HepG2 (cell line): ENCODE measurements around the gene LRBA. TPM values are rescaled to one million over a fixed set of nuclear protein-coding genes. Genes with fewer than 3 reads are reported as not detected.
A peak's percentile ranks its signal among the peaks of the same experiment; 100 is the strongest.

ENCODE experiments used
- ASH2L ChIP-seq: fragments of 300-600, 200-600 bp; sonication (generic); IDR thresholded peaks from 2 replicates; pipeline ENCODE4 v1.7.0; 2017; ENCODE audit warnings: low read depth, mild to moderate bottlenecking, moderate library complexity, mixed read lengths, low read length; ENCODE audit not compliant: insufficient read length
- KMT2A ChIP-seq: sonication (generic); formaldehyde crosslinking; IDR thresholded peaks from 2 replicates; pipeline ENCODE4 v1.4.0; 2020; ENCODE audit warnings: missing genetic modification reagents
- NFE2 ChIP-seq: sonication (generic); formaldehyde crosslinking; IDR thresholded peaks from 2 replicates; pipeline ENCODE4 v1.4.0; 2020; ENCODE audit warnings: missing genetic modification reagents
- SIN3B ChIP-seq: fragments of 150-350 bp; IDR thresholded peaks from 2 replicates; pipeline ENCODE4 v1.6.1; 2014; ENCODE audit warnings: low read length
- SMAD1 ChIP-seq: sonication (generic); formaldehyde crosslinking; IDR thresholded peaks from 2 replicates; pipeline ENCODE4 v1.4.0; 2020; ENCODE audit warnings: missing genetic modification reagents, low read depth, mild to moderate bottlenecking, borderline replicate concordance
- ZBTB7B ChIP-seq: sonication (generic); formaldehyde crosslinking; IDR thresholded peaks from 2 replicates; pipeline ENCODE4 v1.4.0; 2020; ENCODE audit warnings: missing genetic modification reagents
- ZFP37 ChIP-seq: sonication (generic); formaldehyde crosslinking; IDR thresholded peaks from 2 replicates; pipeline ENCODE4 v1.4.0; 2020; ENCODE audit warnings: missing genetic modification reagents, borderline replicate concordance
- ZHX1 ChIP-seq: sonication (generic); formaldehyde crosslinking; IDR thresholded peaks from 2 replicates; pipeline ENCODE4 v1.8.1; 2022; ENCODE audit warnings: low read depth, mild to moderate bottlenecking, missing genetic modification reagents
- ZNF142 ChIP-seq: sonication (generic); formaldehyde crosslinking; IDR thresholded peaks from 2 replicates; pipeline ENCODE4 v1.4.0; 2020; ENCODE audit warnings: missing genetic modification reagents
- ZNF18 ChIP-seq: sonication (generic); formaldehyde crosslinking; IDR thresholded peaks from 2 replicates; pipeline ENCODE4 v1.8.0; 2022; ENCODE audit warnings: mild to moderate bottlenecking, missing genetic modification reagents; ENCODE audit not compliant: insufficient replicate concordance
- ZNF251 ChIP-seq: sonication (generic); formaldehyde crosslinking; IDR thresholded peaks from 2 replicates; pipeline ENCODE4 v1.9.0; 2021; ENCODE audit warnings: mild to moderate bottlenecking, missing genetic modification reagents
- ZNF260 ChIP-seq: sonication (generic); formaldehyde crosslinking; IDR thresholded peaks from 2 replicates; pipeline ENCODE4 v1.4.0; 2020; ENCODE audit warnings: missing genetic modification reagents, low read depth, mild to moderate bottlenecking, borderline replicate concordance
- ZNF687 ChIP-seq: sonication (generic); formaldehyde crosslinking; IDR thresholded peaks from 2 replicates; pipeline ENCODE4 v1.5.1; 2020; ENCODE audit warnings: mild to moderate bottlenecking, missing genetic modification reagents, moderate library complexity
- polyA plus RNA-seq, 8 experiments: library from polyadenylated mRNA; depleted of rRNA in 3 of 8; stranded (reverse) in 7 of 8; unstranded in 1 of 8; fragments of >200 nt; fragmentation: Illumina TruSeq in 4 of 8; extraction: Trizol in 4 of 8; gene quantifications; 2 replicates each; pipeline versions ENCODE4 v1.2.1 to v1.2.3, GENCODE V29; 2011 to 2016; ENCODE audit warnings: low read depth in 4 of 8, missing spikeins in 1 of 8, mixed read lengths in 1 of 8; ENCODE audit not compliant: insufficient read depth in 1 of 8
- total RNA-seq, 5 experiments: library from RNA; depleted of rRNA; stranded (reverse); fragments of >200 nt; fragmentation: Illumina TruSeq; extraction: Trizol; gene quantifications; 2 replicates each; pipeline ENCODE4 v1.2.3, GENCODE V29; 2016; ENCODE audit warnings: low read depth in 1 of 5

Gene LRBA
- total and polyA plus RNA-seq, 2 of the 13 experiments (the other 11 are each of a cell fraction or from before 2014, with no cell fraction given) = 21.0 to 37.2 TPM

GRCh38 chr4:151015459-151016347, 619 bp upstream of the LRBA start (continued):
- TF ChIP-seq ZNF142 (no peak), ZNF687 (peak; percentile 90), ZBTB7B (CRISPR knock-in tag) (no peak), ZNF260 (CRISPR knock-in tag) (no peak), ASH2L (peak; percentile 44), ZHX1 (CRISPR knock-in tag) (peak; percentile 38; the same call in 1 of the 2 replicates), SIN3B (0 out of 2 replicates have a peak, but pooled peaks have one; percentile 23), ZNF251 (no peak), ZFP37 (no peak), KMT2A (CRISPR knock-in tag) (peak; percentile 62; the same call in 1 of the 2 replicates), ZNF18 (CRISPR knock-in tag) (no peak), SMAD1 (peak; percentile 83; the same call in 1 of the 2 replicates), NFE2 (CRISPR knock-in tag) (no peak)
